DMS53 (cell line): ENCODE measurements around the gene HOGA1.
"Not testable (repeated sequence)": the region's sequence is repeated elsewhere in the genome, so short reads cannot be mapped to it uniquely, and the experiment has no call there.

Experiments used
- DNase-seq: peaks from one replicate; lab custom pipeline; 2025; lab: John Stamatoyannopoulos, UW

Gene HOGA1

DNA sequence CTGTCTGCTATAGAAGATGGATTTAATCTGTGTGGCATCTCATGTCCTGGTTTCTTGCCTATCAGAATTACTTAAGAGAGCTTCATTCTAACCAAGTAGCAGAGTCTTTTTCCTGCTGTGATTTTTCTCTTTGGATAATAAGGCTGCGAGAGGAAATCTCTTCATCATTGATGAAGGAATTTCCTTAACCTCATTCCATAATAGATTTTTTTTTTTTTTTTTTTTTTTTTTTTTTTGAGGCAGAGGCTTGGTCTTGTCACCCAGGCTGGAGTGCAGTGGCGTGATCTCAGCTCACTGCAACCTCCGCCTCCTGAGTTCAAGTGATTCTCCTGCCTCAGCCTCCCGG is 65.2 kb downstream of the HOGA1 start:
- DNase-seq, result not testable (repeated sequence)

DNA sequence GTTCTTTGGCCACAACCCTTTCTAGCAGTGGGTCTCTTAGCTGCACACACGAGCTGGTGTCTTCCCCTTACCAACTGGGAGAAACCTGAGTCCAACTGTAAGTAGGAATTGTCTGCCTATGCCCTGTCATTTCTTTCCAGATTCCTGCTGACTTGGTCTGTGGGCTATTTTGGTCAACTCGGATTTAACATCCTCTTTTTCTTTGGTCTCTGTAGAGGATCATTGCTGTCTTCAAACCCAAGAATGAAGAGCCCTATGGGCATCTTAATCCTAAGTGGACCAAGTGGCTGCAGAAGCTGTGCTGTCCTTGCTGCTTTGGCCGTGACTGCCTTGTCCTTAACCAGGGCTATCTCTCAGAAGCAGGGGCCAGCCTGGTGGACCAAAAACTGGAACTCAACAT is 66.5 kb downstream of the HOGA1 start:
- no peak for DNase-seq

DNA sequence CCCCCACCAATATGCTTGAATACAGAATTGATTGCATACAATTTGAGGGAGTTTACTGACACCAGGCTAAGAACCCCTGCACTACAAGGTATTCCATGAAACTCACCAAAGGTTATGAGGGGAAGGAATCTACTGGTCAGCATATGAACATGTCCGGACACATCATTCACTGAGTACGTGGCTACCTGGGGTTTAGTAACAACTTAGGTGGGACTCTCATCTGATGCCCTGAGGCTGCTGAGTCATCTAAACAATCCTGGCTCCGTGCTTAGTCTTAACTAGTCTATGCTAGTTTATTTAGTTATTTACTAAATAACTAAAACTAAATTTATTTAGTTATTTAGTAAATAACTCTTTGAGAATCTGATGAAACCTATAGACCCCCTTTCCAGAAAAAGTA is 67.6 kb downstream of the HOGA1 start:
- DNase-seq, result no peak

DNA sequence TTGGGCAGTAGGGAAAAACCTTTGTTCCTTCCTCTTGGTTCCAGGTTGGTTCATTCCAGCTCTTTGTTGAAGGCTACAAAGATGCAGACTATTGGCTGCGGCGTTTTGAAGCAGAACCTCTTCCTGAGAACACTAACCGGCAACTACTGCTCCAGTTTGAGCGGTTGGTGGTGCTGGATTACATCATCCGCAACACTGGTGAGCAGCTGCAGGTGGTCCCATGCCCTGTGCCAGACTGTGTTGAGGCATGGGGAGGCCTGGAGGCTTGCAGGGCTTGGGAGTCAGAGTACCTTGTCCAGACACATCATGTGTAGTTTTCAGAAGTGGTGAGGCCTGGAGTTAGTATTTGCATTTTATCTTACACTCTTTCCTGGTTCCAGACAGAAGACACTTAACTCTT is 72.6 kb downstream of the HOGA1 start:
- DNase-seq, result no peak

DNA sequence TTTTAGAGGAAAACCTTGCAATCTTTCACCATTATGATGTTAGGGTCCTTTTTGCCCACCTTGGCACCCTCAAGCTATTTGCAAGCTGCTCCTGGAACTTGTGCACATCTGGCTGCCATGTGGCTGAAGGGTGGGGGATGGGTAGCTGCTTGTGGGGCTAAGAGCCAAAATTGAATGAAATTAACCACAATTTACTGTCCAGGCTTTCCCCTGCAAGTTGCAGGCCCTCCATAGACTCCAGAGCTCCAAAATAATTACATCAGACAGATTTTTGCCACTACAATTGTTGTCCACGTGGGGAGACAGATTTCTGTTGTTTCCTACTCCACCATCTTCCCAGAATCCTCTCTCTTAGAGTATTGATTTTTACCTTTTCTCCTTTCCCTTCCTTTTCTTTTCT is 75.4 kb downstream of the HOGA1 start:
- DNase-seq, result no peak
